DOHH2 (cell line): ENCODE measurements around the gene ZNF322.
"Not testable (repeated sequence)": the region's sequence is repeated elsewhere in the genome, so short reads cannot be mapped to it uniquely, and the experiment has no call there.

ENCODE experiments used
- CTCF ChIP-seq: fragments of 200-600 bp; sonication (generic); IDR thresholded peaks from one replicate; pipeline ENCODE4 v1.5.1; 2014; ENCODE audit warnings: antibody characterized with exemption, mild to moderate bottlenecking, low read depth, low read length; ENCODE audit not compliant: poor library complexity, severe bottlenecking
- EZH2phosphoT487 ChIP-seq: fragments of 200-600 bp; sonication (generic); IDR thresholded peaks from 2 replicates; pipeline ENCODE4 v1.6.1; 2017; ENCODE audit warnings: borderline replicate concordance, mild to moderate bottlenecking, antibody characterized with exemption, low read length, moderate library complexity, mixed read lengths

GRCh38 chr6:26697496-26697895 lies 38.0 kb upstream of the ZNF322 start:
- TF ChIP-seq CTCF, EZH2phosphoT487: not testable (repeated sequence)
